ENCODE measurements around the gene CAMK2D. TPM values are rescaled to one million over a fixed set of nuclear protein-coding genes. Genes with fewer than 3 reads are reported as not detected.
A peak's percentile ranks its signal among the peaks of the same experiment; 100 is the strongest.

Gene CAMK2D
- total RNA-seq, 4 donors from 2014 or later = 45.9 to 67.1 (median 56.2) TPM

GRCh38 chr4:113481820-113482219 is 279.7 kb downstream of the CAMK2D start:
- Histone ChIP-seq H3K27ac (no peak overlapping the region), H3K4me3 (no peak overlapping the region), H3K9me3 (peaks cover 0 to 8% (median 0%) of the 10 kb centered on the region in 3 donors), H3K27me3 (no peaks in the 10 kb centered on the region), H3K4me1 (peaks cover 0 to 12% (median 0%) of the 10 kb centered on the region in 3 donors), H3K36me3 (peaks cover 0 to 15% of the 10 kb centered on the region in 2 donors)
- ATAC-seq = no peak
- TF ChIP-seq EP300 (IDR thresholded peaks at IDR 0.05) = no peak
- no peak for TF ChIP-seq POLR2AphosphoS5 (IDR thresholded peaks at IDR 0.05)
- TF ChIP-seq, protein P1, sequence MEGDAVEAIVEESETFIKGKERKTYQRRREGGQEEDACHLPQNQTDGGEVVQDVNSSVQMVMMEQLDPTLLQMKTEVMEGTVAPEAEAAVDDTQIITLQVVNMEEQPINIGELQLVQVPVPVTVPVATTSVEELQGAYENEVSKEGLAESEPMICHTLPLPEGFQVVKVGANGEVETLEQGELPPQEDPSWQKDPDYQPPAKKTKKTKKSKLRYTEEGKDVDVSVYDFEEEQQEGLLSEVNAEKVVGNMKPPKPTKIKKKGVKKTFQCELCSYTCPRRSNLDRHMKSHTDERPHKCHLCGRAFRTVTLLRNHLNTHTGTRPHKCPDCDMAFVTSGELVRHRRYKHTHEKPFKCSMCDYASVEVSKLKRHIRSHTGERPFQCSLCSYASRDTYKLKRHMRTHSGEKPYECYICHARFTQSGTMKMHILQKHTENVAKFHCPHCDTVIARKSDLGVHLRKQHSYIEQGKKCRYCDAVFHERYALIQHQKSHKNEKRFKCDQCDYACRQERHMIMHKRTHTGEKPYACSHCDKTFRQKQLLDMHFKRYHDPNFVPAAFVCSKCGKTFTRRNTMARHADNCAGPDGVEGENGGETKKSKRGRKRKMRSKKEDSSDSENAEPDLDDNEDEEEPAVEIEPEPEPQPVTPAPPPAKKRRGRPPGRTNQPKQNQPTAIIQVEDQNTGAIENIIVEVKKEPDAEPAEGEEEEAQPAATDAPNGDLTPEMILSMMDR (IDR thresholded peaks at IDR 0.05) = no peak
- no peak for TF ChIP-seq POLR2A (IDR thresholded peaks at IDR 0.05)

- H3K27me3 ChIP-seq = no peaks in the 10 kb centered on the region
- peaks cover 0 to 15% of the 10 kb centered on the region in 2 donors for H3K36me3 ChIP-seq
- 86 to 100% methylated on average over 5 to 6 of the region's 12 CpGs for WGBS, 2 donors (ENCODE audit: low coverage in 1 of 2)
- H3K9me3 ChIP-seq = peaks cover 0 to 10% (median 0%) of the 10 kb centered on the region in 3 donors
- no peak overlapping the region for H3K27ac ChIP-seq
- H3K4me1 ChIP-seq = peaks cover 0 to 12% (median 0%) of the 10 kb centered on the region in 3 donors
- H3K4me3 ChIP-seq = no peak overlapping the region
- no peak for TF ChIP-seq POLR2AphosphoS5 (IDR thresholded peaks at IDR 0.05)
- no peak for TF ChIP-seq EP300 (IDR thresholded peaks at IDR 0.05)
- TF ChIP-seq POLR2A (IDR thresholded peaks at IDR 0.05) = no peak
- TF ChIP-seq, protein P1 (IDR thresholded peaks at IDR 0.05) = no peak
- ATAC-seq = no peak
These were observed 281.4 kb downstream of the CAMK2D start for GRCh38 chr4:113480109-113480508.

- no peak overlapping the region for H3K27ac ChIP-seq
- H3K9me3 ChIP-seq = peaks cover 0 to 10% (median 0%) of the 10 kb centered on the region in 3 donors
- no peak for ATAC-seq
- no peak overlapping the region for H3K4me3 ChIP-seq
- TF ChIP-seq EP300 (IDR thresholded peaks at IDR 0.05) (no peak), POLR2AphosphoS5 (IDR thresholded peaks at IDR 0.05) (no peak), POLR2A (IDR thresholded peaks at IDR 0.05) (no peak)
- TF ChIP-seq, protein P1 (IDR thresholded peaks at IDR 0.05) = no peak
- WGBS, 2 donors (ENCODE audit: low coverage in 1 of 2) = 86 to 91% methylated on average over 2 of the region's 2 CpGs
- H3K36me3 ChIP-seq = peaks cover 0 to 15% of the 10 kb centered on the region in 2 donors
- peaks cover 0 to 17% (median 0%) of the 10 kb centered on the region in 3 donors for H3K4me1 ChIP-seq
- H3K27me3 ChIP-seq = no peaks in the 10 kb centered on the region
These were observed 283.5 kb downstream of the CAMK2D start for GRCh38 chr4:113478032-113478431.

- Histone ChIP-seq H3K9me3 (peaks cover 0 to 10% (median 0%) of the 10 kb centered on the region in 3 donors), H3K36me3 (peaks cover 0 to 14% of the 10 kb centered on the region in 2 donors), H3K27me3 (no peaks in the 10 kb centered on the region), H3K4me1 (peaks cover 0 to 18% (median 0%) of the 10 kb centered on the region in 3 donors), H3K27ac (no peak overlapping the region), H3K4me3 (no peak overlapping the region)
- WGBS, 2 donors (ENCODE audit: low coverage in 1 of 2) = 80 to 100% methylated on average over 2 of the region's 2 CpGs
- ATAC-seq = no peak
- TF ChIP-seq, protein P1 (IDR thresholded peaks at IDR 0.05) = no peak
- TF ChIP-seq POLR2AphosphoS5 (IDR thresholded peaks at IDR 0.05) (no peak), POLR2A (IDR thresholded peaks at IDR 0.05) (no peak), EP300 (IDR thresholded peaks at IDR 0.05) (no peak)
These were observed 284.7 kb downstream of the CAMK2D start for GRCh38 chr4:113476800-113477199.

DNA sequence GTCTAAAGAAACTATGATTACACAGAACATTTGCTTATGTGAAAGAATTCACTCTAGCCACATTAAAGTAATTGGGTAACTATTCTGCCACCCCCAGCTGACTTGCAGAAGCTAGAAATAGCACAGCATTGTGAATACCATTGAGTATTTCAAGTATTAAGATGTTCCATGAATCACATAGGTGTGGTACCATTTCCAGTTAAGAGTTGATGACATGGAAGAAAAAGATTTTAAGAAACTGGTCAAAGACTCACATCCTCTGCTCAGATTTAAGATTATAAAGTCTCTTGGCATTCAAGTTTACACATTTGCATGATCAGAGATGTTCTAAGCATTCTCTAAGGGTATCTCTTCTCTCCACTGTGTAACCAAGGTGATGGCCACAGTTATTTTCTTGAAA is 287.5 kb downstream of the CAMK2D start:
- no peak overlapping the region for H3K4me3 ChIP-seq
- peak; percentile 41 for ATAC-seq

More for the DNA sequence above, 287.5 kb downstream of the CAMK2D start:
- H3K9me3 ChIP-seq = peaks cover 0 to 10% (median 0%) of the 10 kb centered on the region in 3 donors
- no peaks in the 10 kb centered on the region for H3K27me3 ChIP-seq
- H3K4me1 ChIP-seq = peaks cover 0 to 37% (median 4%) of the 10 kb centered on the region in 3 donors
- H3K36me3 ChIP-seq = peaks cover 0 to 8% of the 10 kb centered on the region in 2 donors
- H3K27ac ChIP-seq = no peak overlapping the region
- TF ChIP-seq POLR2A (IDR thresholded peaks at IDR 0.05) = no peak
- TF ChIP-seq POLR2AphosphoS5 (IDR thresholded peaks at IDR 0.05) = peak; percentile 71
